Body of pancreas (tissue), 4 donors: ENCODE data around the gene ANKRD55.

Source experiments
- POLR2A ChIP-seq, 3 donors: fragments of 450-650 bp; IDR thresholded peaks; one replicate each; pipeline ENCODE4 v1.6.1; 2016; ENCODE audit warnings: antibody characterized with exemption in 3 of 3, mild to moderate bottlenecking in 2 of 3
- TF ChIP-seq, protein P1 (sequence below), 7 experiments: fragments of 450-650 bp in 4 of 7; fragments of 200-600 bp in 3 of 7; sonication (generic) in 3 of 7; IDR thresholded peaks; one replicate each; pipeline ENCODE4 v1.5.1; 2016 to 2019; ENCODE audit warnings: antibody characterized with exemption in 7 of 7

GRCh38 chr5:56123531-56124243 lies 109.4 kb downstream of the ANKRD55 start:
- TF ChIP-seq, protein P1, sequence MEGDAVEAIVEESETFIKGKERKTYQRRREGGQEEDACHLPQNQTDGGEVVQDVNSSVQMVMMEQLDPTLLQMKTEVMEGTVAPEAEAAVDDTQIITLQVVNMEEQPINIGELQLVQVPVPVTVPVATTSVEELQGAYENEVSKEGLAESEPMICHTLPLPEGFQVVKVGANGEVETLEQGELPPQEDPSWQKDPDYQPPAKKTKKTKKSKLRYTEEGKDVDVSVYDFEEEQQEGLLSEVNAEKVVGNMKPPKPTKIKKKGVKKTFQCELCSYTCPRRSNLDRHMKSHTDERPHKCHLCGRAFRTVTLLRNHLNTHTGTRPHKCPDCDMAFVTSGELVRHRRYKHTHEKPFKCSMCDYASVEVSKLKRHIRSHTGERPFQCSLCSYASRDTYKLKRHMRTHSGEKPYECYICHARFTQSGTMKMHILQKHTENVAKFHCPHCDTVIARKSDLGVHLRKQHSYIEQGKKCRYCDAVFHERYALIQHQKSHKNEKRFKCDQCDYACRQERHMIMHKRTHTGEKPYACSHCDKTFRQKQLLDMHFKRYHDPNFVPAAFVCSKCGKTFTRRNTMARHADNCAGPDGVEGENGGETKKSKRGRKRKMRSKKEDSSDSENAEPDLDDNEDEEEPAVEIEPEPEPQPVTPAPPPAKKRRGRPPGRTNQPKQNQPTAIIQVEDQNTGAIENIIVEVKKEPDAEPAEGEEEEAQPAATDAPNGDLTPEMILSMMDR (IDR thresholded peaks at IDR 0.05), result no peak
- TF ChIP-seq POLR2A (IDR thresholded peaks at IDR 0.05), result no peak
